Liver (tissue), 9 donors: ENCODE results near the gene GOLGA6A. TPM values are rescaled to one million over a fixed set of nuclear protein-coding genes. Genes with fewer than 3 reads are reported as not detected.

Experiments
- DNase-seq: peaks from one replicate; pipeline ENCODE4 v3.0.0-alpha.2; 2017; ENCODE audit warnings: low spot score
- H3K27ac ChIP-seq, 2 donors: one replicate each; pipeline ENCODE4 v1.7.0; 2013; ENCODE audit warnings: inconsistent platforms in 2 of 2, low read length in 2 of 2, control low read depth in 1 of 2, low read depth in 1 of 2, mild to moderate bottlenecking in 1 of 2
- H3K27me3 ChIP-seq, 4 donors: one replicate each; pipeline versions ENCODE4 v1.6.1 to v1.7.0; 2013; ENCODE audit warnings: low read length in 3 of 4, inconsistent platforms in 1 of 4, mild to moderate bottlenecking in 1 of 4, moderate library complexity in 1 of 4; ENCODE audit not compliant: control insufficient read depth in 4 of 4, insufficient read depth in 4 of 4
- H3K36me3 ChIP-seq, 4 donors: one replicate each; pipeline versions ENCODE4 v1.6.1 to v1.7.0; 2013; ENCODE audit warnings: low read length in 3 of 4, mild to moderate bottlenecking in 3 of 4, low read depth in 1 of 4, moderate library complexity in 1 of 4; ENCODE audit not compliant: control insufficient read depth in 4 of 4, insufficient read depth in 3 of 4
- H3K4me1 ChIP-seq, 4 donors: one replicate each; pipeline versions ENCODE4 v1.6.1 to v1.7.0; 2013; ENCODE audit warnings: low read length in 3 of 4, mild to moderate bottlenecking in 3 of 4, moderate library complexity in 1 of 4; ENCODE audit not compliant: control insufficient read depth in 4 of 4, insufficient read depth in 4 of 4
- H3K4me3 ChIP-seq, 3 donors: one replicate each; pipeline versions ENCODE4 v1.6.1 to v1.7.0; 2013; ENCODE audit warnings: low read length in 3 of 3, control low read depth in 1 of 3, low read depth in 1 of 3, mild to moderate bottlenecking in 1 of 3
- H3K9ac ChIP-seq, 2 donors: one replicate each; pipeline ENCODE4 v1.7.0; 2013; ENCODE audit warnings: low read length in 2 of 2, mild to moderate bottlenecking in 2 of 2, moderate library complexity in 2 of 2, control low read depth in 1 of 2, low read depth in 1 of 2
- H3K9me3 ChIP-seq, 4 donors: one replicate each; pipeline versions ENCODE4 v1.6.1 to v1.7.0; 2013; ENCODE audit warnings: low read length in 3 of 4; ENCODE audit not compliant: control insufficient read depth in 4 of 4
- FOXA1 ChIP-seq: IDR thresholded peaks from 2 replicates; pipeline ENCODE4 v1.6.1; 2016; ENCODE audit warnings: antibody characterized with exemption
- FOXA2 ChIP-seq: IDR thresholded peaks from 2 replicates; pipeline ENCODE4 v1.6.1; 2016; ENCODE audit warnings: antibody characterized with exemption
- HNF4A ChIP-seq, 2 donors: conservative IDR thresholded peaks; 2 replicates each; pipeline ENCODE4 v1.6.1; 2016; ENCODE audit warnings: antibody characterized with exemption in 2 of 2, mild to moderate bottlenecking in 2 of 2
- HNF4G ChIP-seq: IDR thresholded peaks from 2 replicates; pipeline ENCODE4 v1.6.1; 2016; ENCODE audit warnings: antibody characterized with exemption
- RXRA ChIP-seq, 2 donors: IDR thresholded peaks; 2 replicates each; pipeline ENCODE4 v1.6.1; 2017 to 2018; ENCODE audit warnings: antibody characterized with exemption in 2 of 2, mild to moderate bottlenecking in 1 of 2
- TAF1 ChIP-seq: conservative IDR thresholded peaks from 2 replicates; pipeline ENCODE4 v1.6.1; 2016; ENCODE audit warnings: antibody characterized with exemption, mild to moderate bottlenecking
- WGBS: extraction: QIAGEN DNeasy Blood & Tissue Kit; methylation state at CpG from one replicate; pipeline ENCODE4 v1.1.7; 2013; 5-methylcytosine and 5-hydroxymethylcytosine counted together
- polyA plus RNA-seq, 2 donors: library from polyadenylated mRNA; stranded (reverse) in 1 of 2; unstranded in 1 of 2; fragments of 200-250 nt in 1 of 2; fragments of >200 nt in 1 of 2; fragmentation: Nextera tagmentation in 1 of 2; extraction: Ambion mirVana in 1 of 2; gene quantifications; one replicate each; pipeline versions ENCODE4 v1.2.1 to v1.2.3, GENCODE V29; 2013 to 2015
- total RNA-seq, 2 donors: library from RNA; depleted of rRNA; stranded (reverse); fragments of >200 nt; gene quantifications; one replicate each; pipeline ENCODE4 v1.2.3, GENCODE V29; 2014
- TF ChIP-seq, protein P1 (sequence below): fragments of 150-350 bp; IDR thresholded peaks from 2 replicates; pipeline ENCODE4 v1.5.1; 2017; ENCODE audit warnings: improper control_type of control experiment, low read depth, low read length; ENCODE audit not compliant: missing input control
- TF ChIP-seq, protein P2 (sequence below): IDR thresholded peaks from 2 replicates; pipeline ENCODE4 v1.6.1; 2016; ENCODE audit warnings: antibody characterized with exemption
- TF ChIP-seq, protein P3 (sequence below): IDR thresholded peaks from 2 replicates; pipeline ENCODE4 v1.6.1; 2016; ENCODE audit warnings: antibody characterized with exemption, mild to moderate bottlenecking
- donor health status: healthy.
- donor health status: healthy.
- donor health status: healthy.
- donor health status: healthy.
- donor health status: healthy.

The GOLGA6A gene
- total and polyA plus RNA-seq, 4 donors = 0.06 to 1.4 (median 0.63) TPM

DNA sequence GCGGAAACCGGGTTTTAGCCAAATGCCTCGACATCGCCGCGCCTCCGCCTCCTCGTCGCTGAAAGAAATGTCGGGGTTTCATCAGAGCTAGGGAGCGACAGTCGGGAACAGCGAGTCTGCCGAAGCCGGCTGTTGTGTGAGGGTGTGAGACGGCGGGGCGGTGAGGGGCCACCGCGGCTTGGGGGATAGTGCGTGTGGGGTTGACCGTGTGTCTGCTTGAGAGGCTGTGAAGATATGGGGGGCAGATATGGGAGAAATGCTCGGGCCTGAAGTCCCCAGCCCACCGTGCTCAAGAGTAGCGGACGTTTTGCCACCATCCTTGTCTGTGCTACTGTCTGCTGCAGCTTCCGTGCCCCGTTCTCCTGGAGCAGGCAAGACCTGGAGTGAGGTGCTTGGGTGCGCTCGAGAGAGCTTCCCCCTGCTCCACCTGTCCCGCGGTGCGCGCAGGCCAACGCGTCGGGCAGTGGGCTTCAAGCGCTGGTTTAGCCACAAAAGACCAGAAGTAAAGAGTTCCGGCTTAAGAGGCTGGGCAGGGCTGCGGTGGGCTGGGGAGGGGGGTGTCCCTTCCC is 47.3 kb upstream of the GOLGA6A start:
- TF ChIP-seq FOXA2 (no peak), TAF1 (no peak), HNF4A (conservative IDR thresholded peaks at IDR 0.05) (no peak), HNF4G (no peak), FOXA1 (no peak), RXRA (IDR thresholded peaks at IDR 0.05) (no peak)
- TF ChIP-seq, protein P1, sequence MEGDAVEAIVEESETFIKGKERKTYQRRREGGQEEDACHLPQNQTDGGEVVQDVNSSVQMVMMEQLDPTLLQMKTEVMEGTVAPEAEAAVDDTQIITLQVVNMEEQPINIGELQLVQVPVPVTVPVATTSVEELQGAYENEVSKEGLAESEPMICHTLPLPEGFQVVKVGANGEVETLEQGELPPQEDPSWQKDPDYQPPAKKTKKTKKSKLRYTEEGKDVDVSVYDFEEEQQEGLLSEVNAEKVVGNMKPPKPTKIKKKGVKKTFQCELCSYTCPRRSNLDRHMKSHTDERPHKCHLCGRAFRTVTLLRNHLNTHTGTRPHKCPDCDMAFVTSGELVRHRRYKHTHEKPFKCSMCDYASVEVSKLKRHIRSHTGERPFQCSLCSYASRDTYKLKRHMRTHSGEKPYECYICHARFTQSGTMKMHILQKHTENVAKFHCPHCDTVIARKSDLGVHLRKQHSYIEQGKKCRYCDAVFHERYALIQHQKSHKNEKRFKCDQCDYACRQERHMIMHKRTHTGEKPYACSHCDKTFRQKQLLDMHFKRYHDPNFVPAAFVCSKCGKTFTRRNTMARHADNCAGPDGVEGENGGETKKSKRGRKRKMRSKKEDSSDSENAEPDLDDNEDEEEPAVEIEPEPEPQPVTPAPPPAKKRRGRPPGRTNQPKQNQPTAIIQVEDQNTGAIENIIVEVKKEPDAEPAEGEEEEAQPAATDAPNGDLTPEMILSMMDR = no peak
- TF ChIP-seq, protein P2, sequence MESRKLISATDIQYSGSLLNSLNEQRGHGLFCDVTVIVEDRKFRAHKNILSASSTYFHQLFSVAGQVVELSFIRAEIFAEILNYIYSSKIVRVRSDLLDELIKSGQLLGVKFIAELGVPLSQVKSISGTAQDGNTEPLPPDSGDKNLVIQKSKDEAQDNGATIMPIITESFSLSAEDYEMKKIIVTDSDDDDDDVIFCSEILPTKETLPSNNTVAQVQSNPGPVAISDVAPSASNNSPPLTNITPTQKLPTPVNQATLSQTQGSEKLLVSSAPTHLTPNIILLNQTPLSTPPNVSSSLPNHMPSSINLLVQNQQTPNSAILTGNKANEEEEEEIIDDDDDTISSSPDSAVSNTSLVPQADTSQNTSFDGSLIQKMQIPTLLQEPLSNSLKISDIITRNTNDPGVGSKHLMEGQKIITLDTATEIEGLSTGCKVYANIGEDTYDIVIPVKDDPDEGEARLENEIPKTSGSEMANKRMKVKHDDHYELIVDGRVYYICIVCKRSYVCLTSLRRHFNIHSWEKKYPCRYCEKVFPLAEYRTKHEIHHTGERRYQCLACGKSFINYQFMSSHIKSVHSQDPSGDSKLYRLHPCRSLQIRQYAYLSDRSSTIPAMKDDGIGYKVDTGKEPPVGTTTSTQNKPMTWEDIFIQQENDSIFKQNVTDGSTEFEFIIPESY = no peak
- Histone ChIP-seq H3K9ac (no peak overlapping the region), H3K27me3 (peaks cover 12 to 21% (median 16%) of the 10 kb centered on the region in 4 donors), H3K9me3 (peaks cover 0 to 3% (median 0%) of the 10 kb centered on the region in 4 donors), H3K36me3 (no peaks in the 10 kb centered on the region), H3K27ac (no peak overlapping the region), H3K4me3 (no peak overlapping the region), H3K4me1 (peaks cover 14 to 55% (median 22%) of the 10 kb centered on the region in 4 donors)
- DNase-seq = no peak
- WGBS = 5% methylated on average over 40 of the region's 40 CpGs

DNA sequence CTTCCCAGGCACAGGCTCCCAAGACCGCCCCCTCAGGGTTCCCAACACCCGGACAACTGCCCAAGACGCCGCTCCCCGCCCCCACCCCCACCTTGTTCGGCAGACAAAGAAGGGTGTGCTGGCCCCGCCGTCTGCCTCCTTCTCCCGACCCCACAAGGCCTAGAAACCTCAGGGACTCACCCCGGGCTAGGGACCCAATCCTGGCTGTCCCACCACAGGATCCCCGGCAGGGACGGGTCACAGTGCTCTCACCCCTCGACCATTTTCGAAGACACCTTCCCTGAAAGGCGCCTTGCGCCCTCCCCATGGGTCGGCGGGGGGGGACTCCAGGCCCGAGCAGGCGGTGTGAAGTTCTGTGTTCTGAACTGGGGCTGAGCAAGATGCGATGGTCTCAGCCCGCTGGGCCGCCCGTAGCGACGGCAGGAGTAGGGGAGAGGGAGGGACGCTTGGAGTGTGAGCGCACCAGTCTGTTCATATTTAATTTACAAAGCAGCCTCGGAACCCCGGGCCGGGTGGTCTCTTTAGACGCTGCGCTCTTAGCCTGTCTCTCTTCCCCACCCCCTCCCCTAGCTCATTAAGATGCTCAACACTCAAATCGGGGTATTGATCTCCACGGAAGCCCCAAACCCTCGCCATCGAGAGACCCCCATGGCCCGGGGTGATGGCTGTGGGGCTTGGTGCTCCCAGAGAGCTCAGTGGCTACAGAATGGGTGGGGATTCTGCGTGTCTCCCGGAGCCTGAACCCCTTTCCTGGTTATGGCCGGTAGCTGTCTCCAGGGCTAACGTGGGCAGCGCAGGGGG is 46.6 kb upstream of the GOLGA6A start:
- Histone ChIP-seq H3K4me3 (no peak overlapping the region), H3K9me3 (peaks cover 0 to 3% (median 0%) of the 10 kb centered on the region in 4 donors), H3K9ac (no peak overlapping the region), H3K27me3 (peaks cover 11 to 21% (median 15%) of the 10 kb centered on the region in 4 donors), H3K27ac (no peak overlapping the region), H3K36me3 (no peaks in the 10 kb centered on the region), H3K4me1 (peaks cover 10 to 48% (median 17%) of the 10 kb centered on the region in 4 donors)
- no peak for DNase-seq
- 5% methylated on average over 43 of the region's 43 CpGs for WGBS
- TF ChIP-seq, protein P3, sequence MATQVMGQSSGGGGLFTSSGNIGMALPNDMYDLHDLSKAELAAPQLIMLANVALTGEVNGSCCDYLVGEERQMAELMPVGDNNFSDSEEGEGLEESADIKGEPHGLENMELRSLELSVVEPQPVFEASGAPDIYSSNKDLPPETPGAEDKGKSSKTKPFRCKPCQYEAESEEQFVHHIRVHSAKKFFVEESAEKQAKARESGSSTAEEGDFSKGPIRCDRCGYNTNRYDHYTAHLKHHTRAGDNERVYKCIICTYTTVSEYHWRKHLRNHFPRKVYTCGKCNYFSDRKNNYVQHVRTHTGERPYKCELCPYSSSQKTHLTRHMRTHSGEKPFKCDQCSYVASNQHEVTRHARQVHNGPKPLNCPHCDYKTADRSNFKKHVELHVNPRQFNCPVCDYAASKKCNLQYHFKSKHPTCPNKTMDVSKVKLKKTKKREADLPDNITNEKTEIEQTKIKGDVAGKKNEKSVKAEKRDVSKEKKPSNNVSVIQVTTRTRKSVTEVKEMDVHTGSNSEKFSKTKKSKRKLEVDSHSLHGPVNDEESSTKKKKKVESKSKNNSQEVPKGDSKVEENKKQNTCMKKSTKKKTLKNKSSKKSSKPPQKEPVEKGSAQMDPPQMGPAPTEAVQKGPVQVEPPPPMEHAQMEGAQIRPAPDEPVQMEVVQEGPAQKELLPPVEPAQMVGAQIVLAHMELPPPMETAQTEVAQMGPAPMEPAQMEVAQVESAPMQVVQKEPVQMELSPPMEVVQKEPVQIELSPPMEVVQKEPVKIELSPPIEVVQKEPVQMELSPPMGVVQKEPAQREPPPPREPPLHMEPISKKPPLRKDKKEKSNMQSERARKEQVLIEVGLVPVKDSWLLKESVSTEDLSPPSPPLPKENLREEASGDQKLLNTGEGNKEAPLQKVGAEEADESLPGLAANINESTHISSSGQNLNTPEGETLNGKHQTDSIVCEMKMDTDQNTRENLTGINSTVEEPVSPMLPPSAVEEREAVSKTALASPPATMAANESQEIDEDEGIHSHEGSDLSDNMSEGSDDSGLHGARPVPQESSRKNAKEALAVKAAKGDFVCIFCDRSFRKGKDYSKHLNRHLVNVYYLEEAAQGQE = no peak
